Stimulated activated CD4-positive, alpha-beta T cell treated with anti-CD3 and anti-CD28 coated beads, Interleukin-12 subunit alpha, Interleukin-12 subunit beta, amount 100 ng/mL, for 48 hours (primary cell): Measurements from ENCODE around the gene CROCC2.

Source experiments
- DNase-seq, 3 donors: peaks; one replicate each; pipeline ENCODE4 v3.0.0-alpha.2; 2020; ENCODE audit warnings: low read depth in 2 of 3, low spot score in 1 of 3

The CROCC2 gene

DNA sequence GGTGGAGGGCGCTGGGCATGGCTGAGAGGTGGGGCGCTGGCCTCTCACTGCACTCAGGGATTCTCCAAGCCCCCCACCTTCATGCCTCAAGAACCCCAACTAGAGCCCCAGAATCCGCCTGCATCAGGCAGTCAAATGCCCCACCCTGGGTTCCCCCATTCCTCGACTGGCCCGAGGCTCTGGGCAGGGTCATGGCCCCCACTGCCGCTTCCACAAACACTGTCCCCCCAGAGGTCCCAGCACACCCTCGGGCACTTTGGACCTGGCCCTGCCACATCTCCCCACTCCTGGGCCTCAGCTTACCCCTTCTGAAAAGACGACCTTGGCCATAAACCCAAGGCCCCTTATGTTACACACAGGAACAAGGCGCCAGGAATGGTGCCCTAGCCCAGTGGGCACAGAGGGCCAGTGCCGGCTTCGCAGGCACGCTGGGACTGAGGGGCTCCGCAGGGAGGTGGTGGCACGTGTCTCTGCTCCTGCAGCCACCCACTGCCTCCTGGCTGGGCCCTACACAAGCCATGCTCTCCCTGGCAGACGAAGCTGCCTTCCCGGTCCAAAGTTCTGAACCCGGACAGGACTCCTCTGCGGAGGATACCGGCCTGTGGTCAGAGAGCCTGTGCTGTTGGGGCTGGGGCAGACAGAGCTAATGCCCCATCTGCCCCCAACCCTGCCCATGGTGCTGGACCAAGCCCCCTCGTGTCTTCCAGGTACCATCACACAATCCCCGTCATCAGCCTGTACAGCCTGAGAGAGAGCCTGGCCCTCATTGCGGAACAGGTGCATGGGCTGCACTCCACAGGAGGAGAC is 30.7 kb upstream of the CROCC2 start:
- no peak for DNase-seq

DNA sequence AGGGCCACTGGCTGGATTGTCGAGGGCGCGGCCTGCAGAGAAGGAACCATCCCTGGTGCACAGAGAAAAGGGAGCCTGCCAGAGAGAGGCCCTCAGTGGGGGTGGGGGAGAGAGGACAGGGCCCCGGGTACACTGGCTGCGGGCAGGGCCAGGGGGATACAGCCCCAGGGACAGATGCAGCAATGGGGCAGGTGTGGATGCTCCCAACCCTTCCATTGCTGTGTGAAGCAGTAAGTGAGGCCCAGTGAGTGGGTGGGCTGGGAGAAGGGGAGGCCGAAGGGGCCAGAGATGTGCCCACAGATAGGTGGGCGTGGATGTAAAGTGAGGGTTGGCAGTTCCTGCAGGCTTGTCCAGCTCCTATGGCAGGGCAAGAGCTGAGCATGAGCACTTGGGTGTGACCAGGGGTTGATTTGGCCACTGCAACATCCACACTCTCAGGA is 30.1 kb upstream of the CROCC2 start:
- DNase-seq, result no peak

DNA sequence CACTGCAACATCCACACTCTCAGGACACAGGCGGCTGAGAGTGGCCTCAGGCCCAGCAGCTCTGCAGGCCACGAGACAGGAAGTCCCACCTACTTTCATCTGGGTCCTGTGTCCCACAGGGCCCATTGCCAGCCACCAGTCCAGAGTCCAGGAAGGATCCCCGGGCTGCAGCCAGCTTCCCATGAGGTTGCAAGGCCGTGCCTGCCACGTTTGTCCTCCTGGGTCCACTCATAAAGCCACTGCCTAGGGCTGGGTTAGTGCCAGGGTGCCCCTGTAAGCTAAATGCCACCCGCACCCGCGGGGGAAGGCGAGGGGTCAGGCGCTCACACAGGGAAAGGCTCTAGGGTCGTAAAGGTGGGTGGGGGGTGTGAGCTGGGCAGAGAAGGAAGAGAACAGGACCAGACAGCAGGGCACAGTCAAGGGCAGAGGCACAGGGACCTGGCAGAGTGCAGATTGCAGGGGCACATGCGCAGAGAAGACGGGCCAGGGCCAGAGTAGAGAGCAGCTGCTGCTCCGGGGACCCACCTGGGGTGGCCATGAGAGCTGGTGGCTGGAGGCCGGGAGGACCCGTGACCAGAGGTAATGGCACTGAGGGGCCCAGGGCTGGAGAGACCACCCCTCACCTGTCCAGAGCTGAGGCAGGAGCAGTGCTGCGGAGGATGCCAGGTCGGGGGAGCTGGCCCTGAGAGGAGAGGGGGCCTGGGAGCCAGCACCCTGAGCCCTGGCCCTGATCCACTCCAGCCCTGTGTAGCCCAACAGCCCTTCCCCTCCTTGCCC is 29.5 kb upstream of the CROCC2 start:
- DNase-seq, result no peak

DNA sequence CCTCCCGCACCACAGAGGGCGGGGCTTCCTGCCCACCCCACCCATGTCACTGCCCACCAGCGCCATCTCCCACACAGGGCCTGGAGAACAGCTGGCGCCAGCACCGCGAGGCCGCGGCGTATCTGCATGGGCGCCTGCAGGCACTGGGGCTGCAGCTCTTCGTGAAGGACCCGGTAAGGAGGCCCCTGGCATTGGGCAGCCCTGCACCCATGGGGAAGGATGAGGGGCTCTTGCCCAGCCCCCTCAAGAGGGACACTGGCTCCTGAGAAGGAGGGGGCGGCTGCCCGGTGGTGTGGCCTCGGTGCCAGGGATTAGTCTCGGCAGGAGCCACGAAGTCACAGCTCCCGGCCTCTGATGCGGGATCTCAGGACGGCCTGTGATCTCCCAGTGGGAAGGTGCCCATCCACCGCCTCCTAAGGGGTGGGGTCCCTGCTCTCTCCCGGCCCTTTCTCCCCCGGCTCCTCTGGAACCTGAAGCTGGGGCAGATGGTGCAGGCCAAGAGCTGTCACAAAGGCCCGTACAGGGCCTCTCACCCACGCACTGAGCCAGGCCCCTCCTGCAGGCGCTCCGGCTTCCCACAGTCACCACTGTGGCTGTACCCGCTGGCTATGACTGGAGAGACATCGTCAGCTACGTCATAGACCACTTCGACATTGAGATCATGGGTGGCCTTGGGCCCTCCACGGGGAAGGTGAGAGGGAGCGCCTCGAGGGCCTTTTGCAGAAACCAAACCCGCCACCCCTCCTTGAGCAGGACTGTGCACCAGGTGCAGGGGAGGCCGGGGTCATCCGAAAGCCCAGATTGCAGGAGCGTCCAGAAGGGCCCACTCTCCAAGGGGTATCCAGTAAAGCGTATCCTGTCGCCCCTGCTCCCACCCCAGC is 28.4 kb upstream of the CROCC2 start:
- no peak for DNase-seq

DNA sequence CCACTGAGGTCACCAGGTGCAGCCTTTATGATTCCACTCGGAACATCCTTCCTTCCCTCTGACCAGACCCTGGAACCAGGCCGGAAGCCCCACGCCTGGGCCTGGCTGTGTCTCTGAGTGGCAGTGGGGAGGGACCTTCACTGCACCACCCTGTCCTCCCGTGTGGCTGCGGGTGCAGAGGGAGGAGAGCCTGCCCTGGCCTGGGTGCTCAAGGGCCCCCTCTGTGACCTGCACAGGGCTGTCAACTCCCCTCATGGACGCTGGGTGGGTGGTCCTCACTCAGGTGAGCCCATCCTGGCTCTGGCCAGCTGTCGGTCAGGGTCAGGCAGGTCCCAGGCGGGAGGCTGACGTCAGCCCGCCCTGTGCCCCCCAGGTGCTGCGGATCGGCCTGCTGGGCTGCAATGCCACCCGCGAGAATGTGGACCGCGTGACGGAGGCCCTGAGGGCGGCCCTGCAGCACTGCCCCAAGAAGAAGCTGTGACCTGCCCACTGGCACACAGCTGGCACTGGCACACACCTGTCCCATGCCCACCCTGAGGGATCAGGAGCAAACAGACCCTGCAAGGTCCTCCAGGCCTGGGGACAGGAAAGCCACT is 27.7 kb upstream of the CROCC2 start:
- no peak for DNase-seq

DNA sequence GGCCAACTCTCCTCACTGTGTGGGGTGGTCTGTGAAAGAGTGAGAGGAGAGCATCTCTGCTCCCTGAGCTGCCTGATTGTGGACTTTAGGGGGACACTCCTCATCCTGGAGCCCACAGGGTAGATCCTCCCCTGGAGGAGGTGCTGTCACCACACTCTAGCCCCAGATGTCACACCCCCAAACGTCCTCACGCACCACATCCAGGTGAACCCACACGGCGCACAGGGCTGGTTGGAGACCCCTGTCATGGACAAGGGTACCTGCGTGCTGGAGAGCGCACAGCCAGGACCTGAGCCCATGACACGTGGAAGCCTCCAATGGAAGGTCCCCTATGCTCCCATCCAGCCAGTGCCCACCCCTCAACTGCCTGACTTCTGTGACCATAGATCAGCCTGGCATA is 27.0 kb upstream of the CROCC2 start:
- no peak for DNase-seq

DNA sequence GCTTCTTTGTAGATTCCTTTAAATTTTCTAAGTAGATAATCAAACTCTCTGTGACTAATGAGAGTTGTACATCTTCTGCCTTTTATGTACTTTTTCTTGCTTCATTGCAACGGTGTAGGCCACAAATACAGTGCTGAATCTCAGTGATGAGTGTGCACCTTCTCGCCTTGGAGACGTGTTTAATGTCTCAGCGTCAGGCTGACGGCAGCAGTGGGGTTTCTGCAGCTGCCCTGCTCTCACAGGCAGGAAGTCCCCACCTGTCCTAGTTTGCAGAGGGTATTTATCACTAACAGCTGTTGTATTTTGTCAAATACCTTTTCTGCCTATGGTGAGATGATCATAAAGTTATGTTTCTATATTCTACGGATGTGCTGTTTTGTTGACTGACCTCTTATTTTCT is 24.2 kb upstream of the CROCC2 start:
- DNase-seq, result no peak

DNA sequence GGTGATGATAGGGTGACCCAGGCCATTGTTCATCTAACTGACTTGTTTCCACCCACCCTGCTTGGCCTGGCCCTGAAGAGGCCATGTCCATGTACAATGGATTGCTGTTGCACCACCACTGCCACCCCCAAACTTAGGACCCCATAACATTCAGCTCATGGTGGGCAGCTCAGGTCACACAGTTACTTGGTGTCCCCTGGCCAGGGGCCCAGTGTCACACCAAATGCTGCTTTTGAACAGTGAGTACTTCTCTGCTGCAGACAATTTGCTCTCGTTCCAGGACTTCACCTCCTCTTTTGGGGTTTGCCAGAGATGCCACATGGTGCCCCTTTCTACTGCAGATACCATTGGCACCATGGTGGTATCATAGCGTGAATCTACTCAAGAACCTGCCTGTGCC is 21.9 kb upstream of the CROCC2 start:
- no peak for DNase-seq

DNA sequence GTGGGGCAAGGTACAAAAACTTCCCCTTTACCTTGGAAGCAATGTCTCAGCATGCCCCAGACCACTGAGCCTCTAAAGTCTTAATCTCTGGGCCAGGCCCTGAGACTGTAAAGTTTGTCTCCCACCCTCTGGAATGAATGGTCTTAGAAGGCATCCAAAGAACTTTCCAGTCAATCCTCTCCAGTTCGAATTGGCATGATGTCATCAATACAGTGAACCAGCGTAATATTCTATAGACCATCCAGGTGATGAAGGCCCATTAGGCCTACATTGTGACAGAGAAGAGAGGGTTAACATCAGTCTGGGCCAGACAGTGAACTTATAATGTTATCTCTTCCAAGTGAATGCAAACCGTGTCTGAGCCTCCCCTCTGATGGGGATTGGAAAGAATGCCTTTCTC is 21.4 kb upstream of the CROCC2 start:
- no peak for DNase-seq

DNA sequence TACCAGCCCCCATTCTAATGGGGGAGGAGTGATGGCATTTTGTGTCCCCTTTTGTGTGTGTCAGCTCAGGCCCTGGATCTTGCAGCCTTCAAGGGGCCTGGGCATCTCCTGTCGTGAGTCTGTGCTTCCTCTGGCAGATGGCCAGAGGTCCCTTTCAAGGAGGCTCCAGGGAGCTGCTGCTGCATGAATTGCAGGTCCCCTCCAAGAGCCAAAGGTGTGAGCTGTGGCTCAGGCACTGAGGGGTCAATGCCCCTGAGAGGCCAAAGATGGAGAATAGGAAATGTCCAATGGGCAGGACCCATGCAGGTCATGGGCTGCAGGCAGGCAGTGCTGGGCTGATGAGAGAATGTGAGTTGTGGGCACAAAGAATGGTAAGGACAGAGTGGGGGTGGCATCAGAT is 20.6 kb upstream of the CROCC2 start:
- no peak for DNase-seq

DNA sequence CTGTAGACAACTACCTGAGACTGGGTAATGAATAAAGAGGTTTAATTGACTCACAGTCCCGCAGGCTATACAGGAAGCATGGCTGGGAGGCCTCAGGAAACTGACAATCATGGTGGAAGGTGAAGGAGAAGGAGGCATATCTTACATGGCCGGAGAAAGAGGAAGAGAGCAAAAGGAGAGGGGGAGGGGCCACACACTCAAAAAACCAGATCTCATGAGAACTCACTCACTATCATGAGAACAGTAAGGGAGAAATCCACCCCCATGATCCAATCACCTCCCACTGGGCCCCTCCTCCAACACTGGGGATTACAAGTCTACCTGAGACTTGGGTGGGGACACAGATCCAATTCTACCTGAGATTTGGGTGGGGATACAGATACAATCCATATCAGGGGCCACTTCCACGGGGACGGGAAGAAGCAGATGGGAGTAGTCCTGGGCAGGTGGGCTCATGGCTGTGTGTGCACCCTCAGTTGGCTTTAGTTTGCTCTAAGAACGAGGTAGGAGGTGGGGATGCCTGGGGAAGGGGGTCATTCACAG is 20.0 kb upstream of the CROCC2 start:
- no peak for DNase-seq

DNA sequence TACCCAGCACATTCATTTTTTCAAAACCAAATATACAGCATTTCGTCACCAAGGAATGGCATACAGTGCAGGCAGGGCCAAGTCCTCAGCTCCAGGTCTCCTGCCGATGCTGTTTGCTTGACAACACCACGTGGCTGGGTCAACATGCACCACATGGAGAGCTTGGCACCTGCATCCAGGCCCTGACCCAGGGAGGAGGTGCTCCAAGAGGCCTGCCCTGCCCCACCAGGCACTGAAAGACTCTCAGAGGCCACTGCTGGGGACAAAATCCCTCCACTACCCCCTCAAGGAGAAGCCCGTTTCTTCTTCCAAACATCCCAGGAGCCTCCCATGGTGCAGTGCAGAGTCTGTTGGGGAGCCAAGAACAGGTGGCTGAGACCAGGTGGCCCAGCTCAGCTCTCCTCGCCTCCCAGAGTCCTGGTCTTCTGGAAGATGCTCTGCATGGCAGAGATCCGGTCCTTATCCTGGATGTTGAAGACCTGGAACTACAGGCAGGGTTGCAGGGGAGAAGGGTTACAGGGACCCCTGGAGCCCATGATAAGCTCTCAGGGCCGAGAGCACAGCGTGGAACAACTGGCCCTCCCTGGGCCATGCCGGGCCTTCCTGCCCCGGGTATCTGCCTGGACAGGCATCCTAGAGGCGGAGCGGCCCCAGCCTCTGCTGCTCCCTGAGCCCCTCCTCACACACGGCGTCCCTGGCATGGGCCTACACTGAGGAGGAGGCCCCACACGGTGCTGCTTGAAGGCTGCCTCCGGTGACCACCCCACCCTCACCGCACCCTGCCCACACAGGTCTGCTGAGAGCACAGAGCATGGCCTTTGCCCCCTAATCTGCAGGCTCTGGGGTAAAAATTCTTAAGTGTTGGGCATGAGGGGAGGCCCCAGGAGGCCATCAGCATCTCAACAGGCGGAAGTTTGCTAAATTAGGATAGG is 19.2 kb upstream of the CROCC2 start:
- no peak for DNase-seq

DNA sequence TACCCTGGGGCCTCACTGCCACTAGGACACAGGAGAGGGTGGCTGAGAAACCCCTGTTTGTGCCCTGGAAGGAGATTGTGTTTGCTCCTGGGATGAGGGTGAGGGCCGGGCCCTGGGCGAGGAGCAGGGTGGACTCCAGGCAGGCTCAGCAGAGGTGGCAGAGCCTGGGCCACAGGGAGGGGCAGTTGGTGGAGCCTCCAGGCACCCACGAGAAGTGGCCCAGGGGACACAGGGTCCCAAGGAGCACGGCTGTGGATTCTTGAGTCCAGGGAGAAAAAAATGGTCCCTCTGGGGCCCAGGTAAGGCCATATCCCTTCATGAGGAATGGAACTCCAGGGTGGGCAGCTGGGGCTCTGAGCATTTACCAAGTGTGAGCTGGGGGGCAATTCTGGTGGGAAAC is 18.5 kb upstream of the CROCC2 start:
- DNase-seq, result no peak

DNA sequence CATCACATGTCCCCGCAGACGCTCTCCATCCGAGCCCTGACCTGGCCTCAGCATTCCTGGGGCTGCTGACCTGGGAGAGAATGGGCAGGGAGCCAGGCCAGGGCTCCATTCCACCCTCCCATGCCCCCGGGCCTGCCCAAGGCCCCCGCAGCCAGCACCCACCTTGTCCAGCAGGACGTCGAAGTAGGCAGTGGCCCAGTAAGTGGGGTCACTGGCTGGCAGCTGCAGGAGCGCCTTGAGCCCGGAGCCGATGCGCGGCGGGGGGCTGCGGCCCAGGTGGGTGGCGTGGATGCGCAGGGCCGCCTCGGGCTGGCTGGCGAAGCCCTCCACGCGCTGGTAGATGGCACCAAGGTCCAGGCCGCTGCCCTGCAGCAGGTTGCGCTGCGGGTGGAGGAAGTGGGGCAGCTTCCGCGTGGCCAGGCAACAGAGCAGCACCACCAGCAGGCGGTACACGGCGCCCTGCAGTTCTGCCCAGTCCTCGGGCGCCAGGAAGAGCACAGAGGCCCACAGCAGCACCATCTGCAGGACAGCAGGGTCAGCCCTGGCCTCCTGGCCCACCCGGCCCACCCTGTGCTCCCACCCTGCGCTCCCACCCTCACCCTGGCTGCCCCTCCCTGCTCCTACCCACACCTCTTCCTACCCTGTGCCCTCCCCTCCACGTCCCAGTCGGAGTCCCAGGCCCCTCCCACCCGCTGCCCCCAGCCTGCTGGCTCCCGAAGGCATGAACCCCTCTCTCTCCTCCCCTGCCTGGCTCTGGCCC is 17.8 kb upstream of the CROCC2 start:
- DNase-seq, result no peak

DNA sequence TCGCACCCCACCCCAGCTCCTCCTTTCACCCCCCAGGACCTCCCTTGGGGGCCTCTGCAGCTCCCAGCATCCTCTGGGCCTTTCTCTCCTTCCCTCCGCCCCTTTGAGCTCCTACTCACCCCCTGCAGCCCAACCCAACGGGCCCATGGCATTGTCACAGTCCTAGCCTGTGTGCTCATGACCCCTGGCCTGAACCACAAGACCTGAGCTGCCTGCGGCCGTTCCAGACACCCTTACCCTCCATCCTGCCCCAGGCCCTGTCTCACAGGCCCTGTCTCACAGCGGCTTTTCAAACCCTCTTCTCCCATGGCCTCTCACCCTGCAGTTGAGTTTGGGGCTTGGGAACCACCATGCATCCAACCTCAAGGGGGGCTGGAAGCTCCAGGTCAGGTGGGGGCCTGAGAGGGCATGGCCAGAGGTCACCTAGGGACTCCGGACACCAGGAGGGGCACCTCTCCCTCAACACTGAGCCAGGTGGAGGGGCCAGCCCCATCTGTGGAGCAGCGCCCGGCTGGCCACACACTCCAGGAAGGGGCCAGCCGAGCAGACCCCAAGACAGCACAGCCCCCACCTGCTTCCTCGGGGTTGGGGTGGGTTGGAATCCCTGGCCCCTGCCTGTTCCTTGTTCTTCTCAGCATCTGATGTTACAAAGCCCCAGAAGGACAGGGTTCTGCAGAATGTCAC is 17.1 kb upstream of the CROCC2 start:
- no peak for DNase-seq

DNA sequence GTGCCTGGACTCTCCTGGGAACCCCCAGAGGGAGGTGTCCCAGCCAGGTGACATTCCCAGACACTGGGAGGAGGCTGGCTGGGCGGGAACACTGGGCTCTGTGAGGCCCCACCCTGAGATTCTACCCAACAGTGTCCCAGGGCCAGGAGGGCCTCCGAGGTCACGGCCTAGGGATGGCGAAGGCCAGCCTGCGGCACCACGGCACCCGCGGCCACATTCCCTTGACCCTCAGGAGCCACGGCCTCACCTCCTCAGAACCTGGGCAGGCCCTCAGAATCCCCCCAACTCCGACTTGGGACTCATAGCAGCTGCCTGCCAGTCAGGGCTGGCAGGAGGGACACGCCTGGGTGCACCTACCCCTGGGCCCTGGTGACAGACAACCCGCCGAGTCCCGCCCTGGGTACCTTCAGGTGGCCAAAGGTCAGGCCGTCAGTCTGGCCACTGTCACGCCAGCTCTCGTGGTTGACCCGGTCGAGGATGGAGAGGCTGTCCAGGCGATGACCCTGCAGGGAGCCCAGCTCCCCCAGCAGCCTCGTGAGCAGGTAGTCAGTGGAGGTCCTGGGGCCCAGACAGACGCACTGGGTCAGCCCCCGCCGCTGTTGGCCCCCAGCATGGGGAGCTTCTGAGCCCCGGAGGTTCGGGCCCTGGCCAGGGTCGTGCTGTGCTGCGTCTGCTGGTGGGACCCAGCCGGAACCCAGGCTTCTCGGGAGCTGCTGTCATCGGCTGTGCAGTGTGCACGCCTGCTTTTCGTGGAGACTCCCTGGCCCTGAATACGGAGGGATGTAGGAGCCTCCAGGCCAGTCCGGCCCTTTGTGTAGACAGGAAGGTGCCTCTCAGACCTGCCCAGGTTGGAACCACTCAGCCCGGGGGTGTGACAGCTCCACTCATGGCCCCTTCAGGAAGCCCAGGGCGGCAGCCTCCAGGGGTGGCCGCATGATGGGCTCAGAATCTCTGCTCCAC is 16.3 kb upstream of the CROCC2 start:
- DNase-seq, result no peak

DNA sequence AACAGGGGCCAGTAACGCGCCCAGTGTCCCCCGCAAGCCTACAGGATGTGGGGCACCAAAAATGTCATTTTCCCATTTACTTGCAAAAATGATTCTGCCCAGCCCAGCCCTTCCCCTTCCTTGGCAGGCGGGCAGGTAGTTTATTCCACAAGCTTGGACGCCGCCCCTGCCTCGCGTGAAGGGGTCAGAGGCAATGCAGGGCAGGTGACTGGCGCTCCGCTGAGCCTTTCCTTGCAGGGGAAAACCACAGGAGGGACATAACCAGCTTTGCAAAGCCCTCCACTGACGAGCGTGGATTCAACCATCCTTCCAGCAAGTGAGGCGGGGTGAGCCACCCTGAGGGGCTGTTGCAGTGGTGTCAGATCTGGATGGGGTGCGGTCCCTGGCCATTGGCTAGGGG is 15.4 kb upstream of the CROCC2 start:
- DNase-seq, result no peak
